ENCODE measurements around the gene ICOS.

Gene ICOS

GRCh38 chr2:203936535-203936934, at the start of gene ICOS:
TSS of gene ICOS (plus strand) at chr2:203936763. CDS start at chr2:203936815, 52 bp downstream.
- Histone ChIP-seq H3K4me2 (ENCODE audit: low read depth, low read length) (no peak within 1 kb of the TSS), H3K79me2 (ENCODE audit: low read length) (no peaks in the 10 kb centered on the region), H3K4me3 (ENCODE audit: low read length) (no peak within 1 kb of the TSS), H3K27me3 (replicated peaks; ENCODE audit: insufficient read depth, low read length) (no peaks in the 10 kb centered on the region), H2AFZ (ENCODE audit: low read length) (no peak within 1 kb of the TSS), H3F3A (ENCODE audit: insufficient read depth, low read length) (no peaks in the 10 kb centered on the region), H3K9me2 (replicated peaks; ENCODE audit: insufficient read depth, low read length) (no peaks in the 10 kb centered on the region), H3K36me3 (replicated peaks; ENCODE audit: insufficient read depth, low read length) (no peaks in the 10 kb centered on the region), H3K27ac (ENCODE audit: low read length) (no peak within 1 kb of the TSS), H3K9ac (ENCODE audit: low read length) (no peak within 1 kb of the TSS), H3K9me3 (replicated peaks; ENCODE audit: insufficient read depth, low read length) (no peaks in the 10 kb centered on the region), H3K4me1 (ENCODE audit: low read length) (no peaks in the 10 kb centered on the region), H4K20me1 (ENCODE audit: insufficient read depth, low read length) (no peaks in the 10 kb centered on the region)
- no peak for DNase-seq
- TF ChIP-seq EZH2phosphoT487 (IDR thresholded peaks at IDR 0.05; ENCODE audit: low read length) (no peak), EZH2 (optimal IDR thresholded peaks at IDR 0.05; ENCODE audit: low read depth, low read length) (no peak), CTCF (IDR thresholded peaks at IDR 0.05; ENCODE audit: low read length) (no peak)

GRCh38 chr2:203887677-203888076, 48.9 kb upstream of the ICOS start:
- Histone ChIP-seq H3K4me2 (ENCODE audit: low read depth, low read length) (0 out of 2 replicates have a peak overlapping the region, but pooled peaks have one; percentile 1), H2AFZ (ENCODE audit: low read length) (no peak overlapping the region), H3F3A (ENCODE audit: insufficient read depth, low read length) (peaks cover 22% of the 10 kb centered on the region), H3K9me2 (replicated peaks; ENCODE audit: insufficient read depth, low read length) (no peaks in the 10 kb centered on the region), H4K20me1 (ENCODE audit: insufficient read depth, low read length) (no peaks in the 10 kb centered on the region), H3K27ac (ENCODE audit: low read length) (peak overlapping the region; percentile 86; the same call in 1 of the 2 replicates), H3K9ac (ENCODE audit: low read length) (no peak overlapping the region), H3K4me3 (ENCODE audit: low read length) (no peak overlapping the region), H3K9me3 (replicated peaks; ENCODE audit: insufficient read depth, low read length) (no peaks in the 10 kb centered on the region), H3K4me1 (ENCODE audit: low read length) (peaks cover 51% of the 10 kb centered on the region), H3K79me2 (ENCODE audit: low read length) (no peaks in the 10 kb centered on the region), H3K36me3 (replicated peaks; ENCODE audit: insufficient read depth, low read length) (no peaks in the 10 kb centered on the region), H3K27me3 (replicated peaks; ENCODE audit: insufficient read depth, low read length) (no peaks in the 10 kb centered on the region)
- TF ChIP-seq CTCF (IDR thresholded peaks at IDR 0.05; ENCODE audit: low read length) (no peak), EZH2 (optimal IDR thresholded peaks at IDR 0.05; ENCODE audit: low read depth, low read length) (no peak), EZH2phosphoT487 (IDR thresholded peaks at IDR 0.05; ENCODE audit: low read length) (no peak)
- no peak for DNase-seq

GRCh38 chr2:203889542-203889941, 47.0 kb upstream of the ICOS start:
- Histone ChIP-seq H3K4me2 (ENCODE audit: low read depth, low read length) (no peak overlapping the region), H4K20me1 (ENCODE audit: insufficient read depth, low read length) (no peaks in the 10 kb centered on the region), H3F3A (ENCODE audit: insufficient read depth, low read length) (peaks cover 22% of the 10 kb centered on the region), H3K9ac (ENCODE audit: low read length) (no peak overlapping the region), H3K4me1 (ENCODE audit: low read length) (peaks cover 51% of the 10 kb centered on the region), H2AFZ (ENCODE audit: low read length) (no peak overlapping the region), H3K9me3 (replicated peaks; ENCODE audit: insufficient read depth, low read length) (no peaks in the 10 kb centered on the region), H3K9me2 (replicated peaks; ENCODE audit: insufficient read depth, low read length) (no peaks in the 10 kb centered on the region), H3K27ac (ENCODE audit: low read length) (no peak overlapping the region), H3K36me3 (replicated peaks; ENCODE audit: insufficient read depth, low read length) (no peaks in the 10 kb centered on the region), H3K27me3 (replicated peaks; ENCODE audit: insufficient read depth, low read length) (no peaks in the 10 kb centered on the region), H3K79me2 (ENCODE audit: low read length) (no peaks in the 10 kb centered on the region), H3K4me3 (ENCODE audit: low read length) (no peak overlapping the region)
- DNase-seq = no peak
- no peak for TF ChIP-seq EZH2phosphoT487 (IDR thresholded peaks at IDR 0.05; ENCODE audit: low read length)

- H2AFZ ChIP-seq (ENCODE audit: low read length) = no peak overlapping the region
- H3K27ac ChIP-seq (ENCODE audit: low read length) = no peak overlapping the region
- H3K27me3 ChIP-seq (replicated peaks; ENCODE audit: insufficient read depth, low read length) = no peaks in the 10 kb centered on the region
- no peaks in the 10 kb centered on the region for H3K36me3 ChIP-seq (replicated peaks; ENCODE audit: insufficient read depth, low read length)
- TF ChIP-seq CTCF (IDR thresholded peaks at IDR 0.05; ENCODE audit: low read length) = no peak
- no peak for TF ChIP-seq EZH2phosphoT487 (IDR thresholded peaks at IDR 0.05; ENCODE audit: low read length)
- TF ChIP-seq EZH2 (optimal IDR thresholded peaks at IDR 0.05; ENCODE audit: low read depth, low read length) = no peak
- H3K9me3 ChIP-seq (replicated peaks; ENCODE audit: insufficient read depth, low read length) = no peaks in the 10 kb centered on the region
- H3K4me2 ChIP-seq (ENCODE audit: low read depth, low read length) = no peak overlapping the region
- no peak overlapping the region for H3K9ac ChIP-seq (ENCODE audit: low read length)
- H3F3A ChIP-seq (ENCODE audit: insufficient read depth, low read length) = peaks cover 22% of the 10 kb centered on the region
- H3K79me2 ChIP-seq (ENCODE audit: low read length) = no peaks in the 10 kb centered on the region
- no peak for DNase-seq
- no peaks in the 10 kb centered on the region for H3K9me2 ChIP-seq (replicated peaks; ENCODE audit: insufficient read depth, low read length)
- H3K4me3 ChIP-seq (ENCODE audit: low read length) = no peak overlapping the region
- no peaks in the 10 kb centered on the region for H4K20me1 ChIP-seq (ENCODE audit: insufficient read depth, low read length)
- H3K4me1 ChIP-seq (ENCODE audit: low read length) = peaks cover 51% of the 10 kb centered on the region
Measured at GRCh38 chr2:203889944-203890343, 46.6 kb upstream of the ICOS start.

Measured in MM.1S (cell line).